Measurements from ENCODE around the gene NMRAL1.

DNA sequence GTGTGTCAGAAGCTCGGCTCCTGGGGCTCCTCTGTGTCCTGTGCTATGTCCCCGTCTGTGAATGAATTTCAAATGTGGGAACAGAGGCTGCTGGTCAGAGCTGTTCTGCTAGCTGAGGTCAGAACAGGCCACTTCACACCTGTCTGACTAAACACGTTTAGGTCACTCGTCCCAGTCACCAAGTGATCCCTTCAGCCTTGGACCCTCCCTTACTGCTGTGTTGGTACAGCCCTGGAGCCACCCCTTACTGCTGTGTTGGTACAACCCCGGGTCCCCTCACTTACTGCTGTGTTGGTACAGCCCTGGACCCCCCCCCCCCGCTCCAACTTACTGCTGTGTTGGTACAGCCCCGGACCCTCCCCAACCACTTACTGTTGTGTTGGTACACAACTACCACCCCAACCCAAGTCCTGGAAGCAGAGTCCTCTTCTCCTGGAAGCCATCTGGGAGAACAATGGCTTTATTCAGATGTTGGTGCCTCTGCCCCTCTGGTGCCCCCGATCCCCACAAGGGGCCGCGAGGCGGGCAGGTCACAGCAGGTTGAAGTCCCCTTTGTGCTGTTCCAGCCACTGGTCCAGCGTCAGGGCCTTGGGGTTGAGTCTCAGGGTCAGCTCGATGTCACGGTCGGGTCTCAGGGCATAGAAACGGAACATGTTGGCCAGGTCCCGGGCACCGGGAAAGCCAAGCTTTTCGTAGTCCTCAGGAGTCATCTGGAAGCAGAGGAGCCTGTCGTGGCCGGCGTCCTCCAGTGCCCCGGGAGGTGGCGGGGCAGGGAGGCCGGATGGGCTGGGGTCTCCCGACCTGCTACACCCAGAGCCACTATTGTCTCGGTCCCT lies 13.0 kb downstream of the NMRAL1 start:
- TF ChIP-seq ZNF274 (IDR thresholded peaks at IDR 0.05; ENCODE audit: low read depth, low read length) (no peak), SUZ12 (IDR thresholded peaks at IDR 0.05; ENCODE audit: extremely low read depth, insufficient read depth, insufficient read length) (no peak), YY1 (IDR thresholded peaks at IDR 0.05; ENCODE audit: insufficient read depth, insufficient read length) (no peak)

Data from NT2/D1 (cell line).